Epithelial cell of prostate (primary cell): Measurements from ENCODE around the gene MED8.

Experiments
- DNase-seq: peaks from one replicate; pipeline ENCODE4 v3.0.0-alpha.2; 2011; ENCODE audit warnings: low read depth, low spot score
- H3K27ac ChIP-seq: fragments of 450-650 bp; 2 replicates; pipeline ENCODE4 v1.5.1; 2017; ENCODE audit warnings: mild to moderate bottlenecking

MED8 gene, protein sequence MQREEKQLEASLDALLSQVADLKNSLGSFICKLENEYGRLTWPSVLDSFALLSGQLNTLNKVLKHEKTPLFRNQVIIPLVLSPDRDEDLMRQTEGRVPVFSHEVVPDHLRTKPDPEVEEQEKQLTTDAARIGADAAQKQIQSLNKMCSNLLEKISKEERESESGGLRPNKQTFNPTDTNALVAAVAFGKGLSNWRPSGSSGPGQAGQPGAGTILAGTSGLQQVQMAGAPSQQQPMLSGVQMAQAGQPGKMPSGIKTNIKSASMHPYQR

DNA sequence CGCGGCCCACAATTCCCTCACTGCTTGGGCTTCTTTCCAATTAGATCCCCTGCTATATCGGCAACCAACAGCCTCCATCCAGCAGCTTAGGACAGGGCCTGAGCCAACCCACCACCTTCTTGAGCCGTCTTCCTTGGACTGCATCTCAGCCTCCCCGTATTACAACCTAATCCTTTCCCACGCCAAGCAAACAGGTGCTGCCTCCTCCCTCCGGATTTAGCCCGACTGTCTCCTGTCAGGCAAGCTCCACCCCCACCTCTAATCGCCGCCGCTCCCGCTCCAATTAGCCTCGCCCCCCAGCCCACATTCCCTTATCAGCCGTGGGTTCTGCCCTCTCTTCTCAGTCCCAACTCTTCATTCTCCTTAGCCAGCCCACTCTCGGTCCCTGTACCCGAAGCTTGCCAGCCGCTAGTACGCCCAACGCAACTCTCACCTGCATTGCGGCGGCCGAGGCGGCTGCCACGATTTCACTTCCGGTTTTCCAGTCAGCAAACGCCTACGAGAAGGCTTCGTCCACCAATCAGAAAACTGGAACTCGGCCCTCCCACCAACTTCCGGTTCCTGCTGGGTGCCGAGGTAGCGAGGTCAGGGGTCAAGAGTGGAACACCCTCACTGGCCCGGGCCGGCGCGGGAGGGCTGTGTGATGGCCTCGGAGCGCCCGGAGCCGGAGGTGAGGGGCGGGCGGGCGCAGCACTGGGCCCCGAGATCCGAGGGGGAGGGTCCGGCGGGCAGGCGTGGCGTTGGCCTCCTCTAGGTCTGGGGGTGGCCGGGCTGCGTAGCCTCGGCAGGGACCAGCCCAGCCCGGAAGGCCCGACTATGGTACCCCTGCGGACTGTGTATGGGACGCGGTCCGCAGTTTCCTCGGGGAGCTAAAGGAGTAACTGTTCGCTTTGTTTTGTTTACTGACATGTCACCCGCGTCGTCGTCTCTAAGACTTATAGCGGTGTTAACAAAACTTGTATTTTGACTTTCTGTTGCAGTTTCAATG lies at the start of gene MED8, which contains the start of gene SZT2:
Gene MED8 (minus strand): TSS at position 475 of the 988 bp plus-strand sequence. CDS start 36 bp downstream, at position 439.
Gene SZT2 (plus strand): TSS at position 574 of the 988 bp plus-strand sequence. CDS start 70 bp downstream, at position 644.
- peak within 1 kb of the TSS; percentile 79 for H3K27ac ChIP-seq
- DNase-seq: peak; percentile 52

DNA sequence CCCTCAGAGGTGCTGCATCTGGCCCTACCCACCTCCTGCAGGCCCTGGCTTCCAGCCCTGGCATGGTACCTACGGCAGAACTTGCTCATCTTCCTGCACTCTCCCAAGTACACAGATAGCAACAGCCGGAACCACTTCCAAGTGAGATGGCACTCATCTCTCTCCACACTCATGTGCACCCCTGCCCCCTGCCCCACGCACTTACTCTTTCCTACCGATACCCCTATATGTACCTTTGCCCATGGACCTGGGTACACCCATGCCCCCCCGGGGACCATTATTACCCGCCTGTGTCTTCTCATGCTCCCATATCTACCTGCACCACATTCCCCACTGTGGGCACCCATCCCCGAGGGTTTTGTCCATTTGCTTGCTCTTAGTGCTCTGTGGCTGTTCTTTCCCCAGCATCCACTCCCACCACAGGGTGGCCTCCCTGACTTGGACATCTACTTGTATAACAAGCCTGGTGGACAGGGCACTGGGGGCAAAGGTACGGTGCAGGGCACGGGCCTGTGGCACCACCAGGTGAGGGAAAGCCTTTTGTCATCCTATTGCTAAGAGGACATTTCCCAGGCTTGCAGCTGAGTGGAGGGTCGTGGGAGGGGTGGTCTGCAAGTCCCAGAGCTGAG lies 49.5 kb upstream of the MED8 start:
- H3K27ac ChIP-seq: no peak overlapping the region
- DNase-seq: no peak

DNA sequence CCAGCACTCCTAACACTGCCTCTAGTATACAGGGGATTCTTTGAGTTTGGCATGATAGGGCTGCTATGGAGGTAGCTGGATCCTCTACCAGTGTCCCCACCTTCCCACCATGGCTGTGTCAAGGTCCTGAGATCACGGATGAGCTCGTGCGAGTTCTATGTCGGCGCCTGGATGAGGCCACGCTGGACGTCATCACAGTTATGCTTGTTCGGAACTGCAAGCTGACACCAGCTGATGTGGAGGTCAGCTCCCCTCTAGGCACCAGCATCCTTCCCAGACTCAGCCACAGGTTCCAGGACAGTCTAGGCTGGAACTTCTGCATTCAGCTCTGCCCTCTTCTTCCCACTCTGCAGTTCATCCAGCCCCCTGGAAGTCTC lies 49.0 kb upstream of the MED8 start:
- DNase-seq: no peak
- H3K27ac ChIP-seq: no peak overlapping the region

DNA sequence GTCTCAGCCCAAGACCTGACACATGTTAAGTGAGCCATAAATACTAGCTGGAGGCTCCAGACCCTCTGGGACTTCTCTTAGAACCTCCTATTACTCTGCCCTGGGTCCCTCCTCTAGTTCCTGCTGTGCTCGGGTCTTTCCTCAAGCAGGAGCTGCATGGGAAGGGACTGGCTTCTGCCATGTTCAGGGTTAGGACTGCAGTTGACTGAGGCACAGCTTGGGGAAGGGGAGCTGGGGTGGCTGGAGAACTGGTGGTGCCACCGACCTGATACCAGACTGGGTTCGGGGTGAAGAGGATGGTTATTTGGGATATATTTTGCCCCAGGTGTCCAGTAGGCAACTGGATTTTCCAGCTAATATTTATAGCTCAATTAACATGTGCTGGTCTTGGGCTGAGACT lies 48.4 kb upstream of the MED8 start:
- no peak overlapping the region for H3K27ac ChIP-seq
- DNase-seq: no peak

DNA sequence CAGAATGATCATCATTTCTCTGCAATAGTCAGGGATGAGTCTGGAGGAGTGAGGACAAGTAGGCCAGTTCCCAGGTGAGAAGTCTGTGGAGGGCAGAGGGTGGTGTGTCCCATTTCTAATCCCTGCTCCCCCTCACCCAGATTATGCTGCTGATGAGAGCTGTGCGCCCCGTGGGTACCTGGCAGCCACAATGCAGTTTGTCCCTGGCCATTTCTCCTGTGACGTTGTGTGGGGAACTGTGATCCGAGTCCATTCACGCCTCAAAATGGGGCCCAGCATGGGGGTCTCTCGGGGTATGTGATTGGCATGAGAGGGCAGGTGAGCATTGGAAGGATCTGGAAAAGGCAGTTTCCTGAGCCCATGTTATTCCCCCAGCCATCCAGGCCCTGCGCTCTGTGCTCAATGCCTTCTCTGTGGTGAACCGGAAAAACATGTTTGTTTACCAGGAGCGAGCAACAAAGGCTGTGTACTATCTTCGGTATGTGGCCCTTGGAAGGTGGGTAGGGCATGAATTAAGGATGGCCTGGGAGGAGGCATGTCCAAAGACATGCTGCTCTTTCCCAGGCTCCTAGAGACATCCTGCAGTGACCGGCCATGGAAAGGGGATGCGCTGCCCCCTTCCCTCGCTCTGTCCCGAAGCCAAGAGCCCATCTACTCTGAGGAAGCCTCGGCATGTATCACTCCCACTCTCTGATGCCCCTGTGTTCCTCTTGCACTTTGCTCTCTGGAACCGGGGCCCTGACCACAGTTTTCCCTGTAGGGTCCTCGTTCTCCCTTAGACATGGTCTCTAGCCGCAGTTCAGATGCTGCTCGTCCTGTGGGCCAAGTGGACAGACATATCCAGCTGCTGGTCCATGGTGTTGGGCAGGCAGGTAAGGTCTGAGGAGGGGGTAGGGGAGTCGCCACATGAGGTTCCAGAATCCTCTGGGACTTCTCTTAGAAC lies 47.7 kb upstream of the MED8 start:
- no peak for DNase-seq
- H3K27ac ChIP-seq: no peak overlapping the region

DNA sequence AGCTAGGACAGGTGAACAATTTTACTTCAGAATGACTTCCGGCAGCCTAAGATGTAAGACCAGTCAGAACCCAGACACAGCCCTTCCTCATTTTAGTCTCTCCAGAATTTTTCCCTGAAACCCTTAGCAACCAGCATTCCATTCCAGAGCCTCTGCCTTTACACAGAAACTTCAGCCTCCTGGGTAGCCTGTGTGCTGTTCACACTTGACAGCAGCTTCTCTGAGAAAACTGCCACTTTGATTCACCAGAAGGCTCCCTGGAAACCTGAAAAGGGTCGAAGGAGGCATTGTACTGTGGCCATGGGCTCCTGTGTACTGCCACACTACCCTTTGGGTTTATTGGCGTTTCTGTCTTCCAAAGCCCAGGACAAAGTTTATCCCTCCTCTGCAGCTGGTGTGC lies 46.8 kb upstream of the MED8 start:
- H3K27ac ChIP-seq: no peak overlapping the region
- no peak for DNase-seq

DNA sequence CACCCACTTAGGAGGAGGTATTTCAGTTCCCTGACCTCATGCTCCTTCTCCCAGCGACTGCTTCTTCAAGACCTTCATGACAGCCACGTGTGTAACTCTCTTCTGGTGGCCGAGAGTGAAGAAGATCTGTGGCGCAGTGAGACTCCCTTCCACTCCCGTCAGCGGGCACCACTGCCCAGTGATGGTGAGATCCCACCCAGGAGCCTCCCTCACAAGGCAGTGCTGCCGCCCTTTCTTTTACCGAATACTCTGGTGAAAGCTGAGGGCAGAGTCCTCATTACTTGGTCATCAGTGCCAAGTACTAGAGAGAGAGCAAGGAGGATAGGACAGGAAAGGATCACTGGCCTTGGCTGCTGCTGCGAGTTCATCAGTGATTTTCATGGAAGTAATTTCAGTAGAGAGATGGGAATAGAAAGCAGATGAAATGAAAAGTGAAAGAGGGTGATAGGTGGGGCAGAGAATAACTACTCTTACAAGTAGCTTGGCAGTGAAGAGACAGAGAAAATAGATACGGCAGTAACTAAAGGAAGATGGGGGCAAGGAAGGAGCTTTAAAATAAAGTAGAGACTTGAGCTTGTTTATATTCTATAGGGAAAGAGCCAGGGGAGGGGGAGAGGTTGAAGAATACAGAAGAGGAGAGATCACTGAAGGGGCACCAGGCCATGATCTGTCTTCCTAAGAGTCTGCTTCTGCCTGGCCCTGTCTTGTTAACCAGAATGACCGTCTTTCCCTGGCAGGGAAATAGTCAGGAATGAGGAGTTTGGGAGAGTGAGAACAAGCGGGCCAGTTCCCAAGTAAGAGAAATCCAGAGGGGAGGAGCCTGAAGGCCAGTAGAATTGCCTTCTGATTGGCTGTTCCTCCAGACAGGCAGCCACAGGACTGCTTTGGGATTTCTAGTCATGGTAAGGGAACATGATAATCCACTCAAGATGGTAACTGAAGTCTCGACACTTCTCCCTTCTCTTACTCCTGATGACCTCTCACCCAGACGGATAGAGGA lies 45.8 kb upstream of the MED8 start:
- no peak overlapping the region for H3K27ac ChIP-seq
- DNase-seq: no peak

DNA sequence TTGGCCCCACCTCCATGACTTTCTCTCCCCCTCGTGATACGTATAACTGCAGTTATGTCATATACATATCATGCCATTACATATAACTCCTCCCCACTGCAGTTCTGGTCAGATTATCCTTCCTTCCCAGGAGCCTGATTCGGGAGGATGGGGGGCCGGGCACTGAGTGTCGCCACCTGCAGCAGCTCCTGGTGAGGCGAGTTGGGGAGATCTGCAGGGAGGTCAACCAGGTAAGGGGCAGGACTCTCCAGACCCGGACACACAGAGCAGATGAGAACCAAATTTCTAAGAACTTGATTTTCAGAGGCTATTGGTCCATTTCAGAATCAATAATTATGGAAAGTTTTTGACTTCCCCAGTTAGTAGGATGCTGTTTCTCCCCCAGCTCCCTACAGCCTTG lies 44.7 kb upstream of the MED8 start:
- no peak for DNase-seq
- no peak overlapping the region for H3K27ac ChIP-seq

DNA sequence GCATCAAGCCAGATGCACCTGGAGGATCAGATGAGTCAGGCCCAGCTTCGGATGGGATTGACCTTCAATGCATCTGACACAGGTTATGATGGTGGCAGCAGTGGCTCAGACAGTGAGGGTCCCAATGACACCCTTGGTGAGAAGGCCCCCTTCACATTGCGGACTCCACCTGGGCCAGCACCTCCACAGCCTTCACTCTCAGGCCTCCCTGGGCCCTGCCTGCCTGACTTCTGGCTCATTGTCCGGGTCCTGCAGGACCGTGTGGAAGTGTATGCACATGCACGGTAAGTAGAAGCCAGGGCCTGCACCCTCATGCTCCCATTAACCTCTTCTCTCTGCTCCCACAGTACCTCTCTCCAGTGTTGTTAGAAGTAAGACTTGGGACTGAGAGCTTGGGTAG lies 43.3 kb upstream of the MED8 start:
- DNase-seq: no peak
- no peak overlapping the region for H3K27ac ChIP-seq

DNA sequence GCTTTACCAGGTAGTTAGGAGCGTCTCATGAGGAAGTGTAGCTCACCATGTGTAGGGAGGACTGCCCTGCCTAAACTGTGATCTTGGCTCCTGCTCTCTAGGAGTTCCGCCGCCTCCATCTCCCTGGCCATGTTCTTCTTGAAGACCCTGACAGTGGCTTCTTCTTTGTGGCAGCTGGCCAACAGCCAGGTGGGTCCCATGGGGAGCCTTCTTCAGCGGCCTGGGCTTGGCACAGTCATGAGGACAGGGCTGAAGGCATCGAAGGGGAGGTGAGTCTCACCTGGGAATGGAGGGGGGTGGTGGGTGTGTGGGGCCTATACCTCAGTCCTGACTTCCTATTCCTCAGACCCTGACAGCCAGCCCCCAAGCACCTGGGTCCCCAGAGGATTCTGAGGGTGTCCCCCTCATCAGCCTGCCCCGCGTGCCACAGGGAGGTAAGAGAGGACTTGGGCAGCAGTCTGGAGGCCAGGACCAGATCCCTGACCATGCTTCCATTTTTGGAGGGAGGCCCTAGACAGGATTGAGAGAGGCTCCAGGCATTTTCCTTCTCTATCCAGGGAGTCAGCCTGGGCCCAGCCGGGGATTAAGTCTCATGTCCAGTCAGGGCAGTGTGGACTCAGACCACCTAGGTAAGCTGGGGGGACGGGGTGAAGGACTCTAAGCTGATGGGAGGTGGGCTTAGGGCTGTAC lies 42.7 kb upstream of the MED8 start:
- no peak for DNase-seq
- H3K27ac ChIP-seq: no peak overlapping the region

DNA sequence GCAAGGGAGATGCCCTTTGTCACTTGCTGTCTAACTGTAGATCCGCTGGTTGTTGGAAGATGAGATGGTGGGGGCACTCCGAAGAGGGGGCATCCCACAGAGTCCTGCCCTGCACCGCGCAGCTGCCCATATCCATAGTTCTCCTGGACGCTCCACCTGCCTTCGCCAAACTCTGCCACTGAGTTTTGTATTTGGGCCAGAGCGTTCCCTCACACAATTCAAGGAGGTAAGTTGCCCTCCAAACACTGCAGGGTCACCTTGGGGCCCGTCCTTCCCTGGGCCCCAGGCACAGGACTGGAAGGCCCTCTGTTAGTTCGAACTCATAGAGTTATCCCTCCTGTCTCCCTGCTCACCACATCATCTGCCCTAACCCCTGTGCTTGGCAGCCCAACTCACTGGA lies 42.1 kb upstream of the MED8 start:
- no peak overlapping the region for H3K27ac ChIP-seq

DNA sequence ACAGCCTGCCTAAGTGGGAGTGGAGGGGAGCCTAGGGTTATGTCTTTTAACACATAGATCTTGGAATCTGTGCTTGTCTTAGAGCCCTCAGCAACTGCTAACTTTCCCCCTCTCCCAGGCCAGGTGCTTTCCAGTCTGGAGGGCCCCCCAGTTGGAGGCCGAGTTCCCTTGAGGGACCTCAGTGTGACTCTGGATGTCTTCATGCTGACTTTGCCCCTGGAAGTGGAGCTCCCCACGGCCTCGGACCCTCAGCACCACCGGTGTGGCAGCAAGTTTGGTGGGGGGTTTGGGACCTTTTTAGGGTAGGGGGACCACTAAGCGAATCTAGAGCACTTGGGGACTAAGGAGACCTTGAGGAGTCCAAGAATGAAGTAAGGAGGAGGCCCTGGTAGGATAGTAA lies 41.2 kb upstream of the MED8 start:
- no peak overlapping the region for H3K27ac ChIP-seq
- no peak for DNase-seq

More for the DNA sequence above, 42.1 kb upstream of the MED8 start:
- DNase-seq: no peak

DNA sequence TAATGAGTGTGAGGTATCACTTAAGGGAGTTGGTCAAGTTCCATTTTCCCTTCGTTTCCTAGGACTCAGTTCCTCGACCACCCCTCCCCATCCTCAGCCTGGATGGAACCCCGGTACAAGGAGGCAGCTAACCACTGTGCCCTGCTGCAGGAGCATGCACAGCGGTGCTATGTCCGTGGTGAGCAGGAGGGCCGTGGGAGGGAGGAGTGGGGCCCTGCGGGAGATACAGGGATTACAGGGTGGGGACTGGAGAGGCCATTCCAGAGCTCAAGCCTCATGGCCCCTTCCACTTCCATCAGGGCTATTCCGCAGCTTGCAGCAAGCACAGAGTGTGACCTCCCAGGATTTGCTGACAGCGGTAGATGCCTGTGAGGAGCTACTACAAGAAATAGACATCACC lies 38.3 kb upstream of the MED8 start:
- no peak for DNase-seq
- H3K27ac ChIP-seq: no peak overlapping the region

DNA sequence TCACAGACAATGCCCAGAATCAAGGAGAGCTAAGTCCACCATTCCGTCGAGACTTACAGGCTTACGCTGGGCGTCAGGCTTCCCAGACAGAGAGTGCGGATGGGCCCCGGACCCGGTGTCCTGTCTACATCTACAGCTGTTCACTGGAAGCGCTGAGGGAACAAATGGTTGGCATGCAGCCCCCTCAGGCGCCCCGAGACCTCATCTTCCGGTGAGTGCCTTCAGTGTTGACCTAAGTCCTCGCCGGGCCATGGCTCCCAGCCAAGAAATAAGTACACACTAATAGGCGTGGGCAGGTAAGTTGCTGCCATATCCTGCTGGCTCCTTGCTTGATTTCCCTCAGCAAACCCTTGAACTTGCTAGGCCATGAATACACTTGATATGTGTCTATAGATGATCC lies 37.9 kb upstream of the MED8 start:
- no peak overlapping the region for H3K27ac ChIP-seq
- DNase-seq: no peak

DNA sequence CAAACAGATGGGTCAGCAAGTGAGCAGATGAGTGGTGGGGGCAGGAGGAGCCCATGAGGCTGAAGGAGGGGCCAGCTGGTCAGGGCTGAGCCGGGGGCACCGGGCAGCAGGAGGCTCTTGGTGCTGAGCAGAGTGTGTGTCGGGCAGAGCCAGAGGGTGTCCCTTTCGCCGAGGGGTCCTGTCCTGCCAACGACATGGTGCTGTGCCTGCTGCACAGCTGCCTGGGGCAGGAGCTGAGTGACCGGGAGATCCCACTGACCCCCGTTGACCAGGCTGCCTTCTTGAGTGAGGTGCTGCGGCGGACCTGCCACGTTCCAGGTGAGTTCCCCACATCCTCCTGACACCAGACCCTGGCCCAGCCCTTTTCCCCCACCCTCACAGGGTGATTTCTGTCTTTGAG lies 36.6 kb upstream of the MED8 start:
- H3K27ac ChIP-seq: no peak overlapping the region
- DNase-seq: no peak

DNA sequence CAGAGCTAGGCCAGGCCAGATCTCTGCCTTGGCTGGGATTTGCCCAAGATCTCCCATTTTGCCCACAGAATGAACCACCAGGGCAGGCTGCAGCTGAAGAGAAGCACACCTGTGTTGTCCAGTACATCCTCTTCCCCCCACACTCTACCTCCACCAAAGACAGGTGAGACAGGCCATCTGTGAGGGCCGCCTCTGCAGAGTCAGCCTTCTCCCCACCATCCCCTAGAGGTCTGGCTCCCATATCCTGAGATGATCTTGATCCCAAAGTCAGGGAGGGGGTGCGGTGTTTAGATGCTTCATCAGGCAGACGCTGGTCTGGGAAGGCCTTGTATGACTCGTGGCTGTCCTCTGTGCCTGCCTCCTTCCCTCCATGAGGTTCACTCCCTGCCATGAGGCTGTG lies 35.4 kb upstream of the MED8 start:
- H3K27ac ChIP-seq: peak overlapping the region; percentile 95
- DNase-seq: no peak

DNA sequence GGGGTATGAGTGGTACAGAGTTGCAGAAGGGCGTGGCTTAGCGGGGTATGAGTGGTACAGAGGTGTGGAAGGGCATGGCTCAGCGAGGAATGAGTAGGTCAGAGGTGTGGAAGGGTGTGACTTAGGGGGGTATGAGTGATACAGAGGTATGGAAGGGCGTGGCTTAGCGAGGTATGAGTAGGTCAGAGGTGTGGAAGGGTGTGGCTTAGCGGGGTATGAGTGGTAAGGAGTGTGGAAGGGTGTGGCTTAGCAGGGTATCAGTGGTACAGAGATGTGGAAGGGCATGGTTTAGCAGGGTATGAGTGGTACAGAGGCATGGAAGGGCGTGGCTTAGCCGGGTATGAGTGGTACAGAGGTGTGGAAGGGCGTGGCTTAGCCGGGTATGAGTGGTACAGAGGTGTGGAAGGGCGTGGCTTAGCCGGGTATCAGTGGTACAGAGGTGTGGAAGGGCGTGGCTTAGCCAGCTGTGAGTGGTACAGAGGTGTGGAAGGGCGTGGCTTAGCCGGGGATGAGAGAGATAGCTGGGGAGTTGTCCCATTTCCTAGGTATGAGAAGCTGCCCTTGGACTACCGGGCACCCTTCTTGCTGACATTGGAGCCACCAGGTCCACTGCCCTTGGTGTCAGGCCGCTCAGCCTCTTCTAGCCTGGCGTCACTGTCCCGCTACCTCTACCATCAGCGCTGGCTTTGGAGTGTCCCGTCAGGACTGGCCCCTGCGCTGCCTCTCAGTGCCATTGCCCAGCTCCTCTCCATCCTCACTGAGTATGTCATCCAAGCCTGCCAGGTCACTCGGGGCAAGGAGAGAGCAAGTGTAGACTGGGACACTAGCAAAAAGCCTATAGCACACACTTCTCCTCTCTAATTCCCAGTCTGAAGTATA lies 34.3 kb upstream of the MED8 start:
- peak; percentile 85 for DNase-seq
- peak overlapping the region; percentile 95 for H3K27ac ChIP-seq
